Large intestine (tissue), 3 donors: ENCODE results near the gene UNC93B1. TPM values are rescaled to one million over a fixed set of nuclear protein-coding genes. Genes with fewer than 3 reads are reported as not detected.

ENCODE experiments used
- DNase-seq, 2 donors: peaks; one replicate each; pipeline versions ENCODE4 v3.0.0 to v3.0.0-alpha.2; 2013
- H3K27ac ChIP-seq: one replicate; pipeline ENCODE4 v1.5.1; 2013; ENCODE audit warnings: low read length
- H3K27me3 ChIP-seq: 2 replicates; pipeline ENCODE4 v1.6.1; 2013; ENCODE audit warnings: low read length; ENCODE audit not compliant: control insufficient read depth, insufficient read depth
- H3K36me3 ChIP-seq: 2 replicates; pipeline ENCODE4 v1.6.1; 2013; ENCODE audit warnings: low read length; ENCODE audit not compliant: control insufficient read depth, insufficient read depth
- H3K4me1 ChIP-seq: one replicate; pipeline ENCODE4 v1.6.1; 2013; ENCODE audit warnings: low read length; ENCODE audit not compliant: control insufficient read depth, insufficient read depth
- H3K4me3 ChIP-seq: one replicate; pipeline ENCODE4 v1.5.1; 2013; ENCODE audit warnings: low read length
- H3K9me3 ChIP-seq: one replicate; pipeline ENCODE4 v1.6.1; 2013; ENCODE audit warnings: mild to moderate bottlenecking, low read depth, low read length, moderate library complexity; ENCODE audit not compliant: control insufficient read depth
- WGBS: methylation state at CpG from one replicate; pipeline ENCODE4 v1.1.5; 2013; ENCODE audit warnings: low lambda C conversion rate; ENCODE audit not compliant: insufficient coverage; 5-methylcytosine and 5-hydroxymethylcytosine counted together
- polyA plus RNA-seq: library from polyadenylated mRNA; unstranded; fragments of 120-200 nt; gene quantifications from one replicate; pipeline ENCODE4 v1.2.1, GENCODE V29; 2013

Gene UNC93B1
- polyA plus RNA-seq, 1 donor, result 20.1 TPM

DNA sequence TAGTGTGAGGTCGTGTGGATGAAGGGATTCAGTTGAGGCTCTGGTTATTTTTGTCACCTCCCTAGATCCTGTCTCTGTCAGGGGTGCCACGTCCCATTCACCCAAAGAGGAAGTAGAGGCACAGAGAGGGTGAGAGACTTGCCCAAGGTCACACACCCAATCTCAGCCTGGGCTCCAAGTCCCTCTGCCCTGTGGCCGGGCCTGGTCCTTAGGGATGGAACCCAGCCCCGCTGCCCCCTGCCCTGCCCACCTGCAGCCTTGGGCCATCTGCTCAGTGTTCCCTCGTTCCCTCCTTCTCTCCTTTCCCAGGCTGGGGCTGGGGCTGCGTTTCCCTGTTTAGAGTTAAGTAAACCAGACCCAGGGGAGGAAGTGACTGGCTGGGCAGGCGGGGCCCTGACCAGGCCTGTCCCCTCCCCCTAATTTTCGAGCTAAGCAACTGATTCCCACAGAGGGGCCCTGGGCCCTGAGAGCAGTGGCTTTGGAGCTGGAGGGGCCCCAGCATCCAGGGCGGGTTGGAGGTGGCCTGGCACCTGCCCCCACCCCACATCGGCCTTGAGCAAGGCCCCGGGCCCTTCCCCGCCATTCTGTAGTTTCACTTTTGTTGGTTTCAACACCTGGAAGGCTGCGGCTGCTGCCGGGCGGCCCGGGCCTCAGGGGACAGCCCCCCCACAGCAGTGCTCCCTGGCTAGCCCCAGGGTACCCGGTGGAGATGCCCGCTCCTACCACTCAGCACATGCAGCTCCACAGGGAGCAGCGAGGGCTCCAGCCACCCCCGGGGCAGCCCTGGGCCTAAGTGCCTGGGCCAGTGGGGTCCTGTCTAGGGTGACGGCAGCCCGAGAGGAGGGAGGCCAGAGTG is 36.4 kb upstream of the UNC93B1 start:
- H3K9me3 ChIP-seq, result no peaks in the 10 kb centered on the region
- no peaks in the 10 kb centered on the region for H3K27me3 ChIP-seq
- H3K27ac ChIP-seq, result peak overlapping the region; percentile 71
- peaks cover 39% of the 10 kb centered on the region for H3K36me3 ChIP-seq
- H3K4me1 ChIP-seq, result peaks cover 38% of the 10 kb centered on the region
- H3K4me3 ChIP-seq, result peak overlapping the region; percentile 81
- DNase-seq, result peak; percentile 52 to 85
- no CpG with 5 or more reads among the region's 22 CpGs for WGBS

DNA sequence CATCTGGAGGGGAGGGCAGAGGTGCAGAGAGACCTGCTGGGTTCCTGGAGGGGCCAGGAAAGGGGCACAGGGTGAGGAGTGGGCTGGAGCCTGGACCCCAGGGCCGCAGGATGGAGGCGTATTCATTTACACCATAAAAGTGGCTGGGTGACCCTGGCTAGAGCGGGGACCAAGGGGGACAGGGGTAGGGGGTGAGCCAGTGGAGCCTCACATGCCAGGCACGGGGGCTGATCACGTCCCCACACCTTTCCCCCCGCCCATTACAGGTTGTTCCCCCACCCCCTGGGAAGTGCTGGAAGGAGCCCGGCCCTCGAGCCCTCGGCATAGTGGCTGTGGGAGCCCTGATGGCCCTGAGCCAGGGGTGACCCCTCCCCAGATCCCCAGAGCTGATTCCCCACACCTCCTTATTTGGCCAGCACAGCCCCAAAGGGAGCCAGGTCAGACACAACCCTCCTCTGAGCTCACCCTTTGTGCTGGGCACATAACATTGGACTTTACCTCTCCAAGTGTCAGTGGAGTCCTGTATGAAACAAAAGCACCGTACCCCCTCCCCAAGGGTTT is 35.7 kb upstream of the UNC93B1 start:
- Histone ChIP-seq H3K9me3 (no peaks in the 10 kb centered on the region), H3K4me3 (peak overlapping the region; percentile 81), H3K36me3 (peaks cover 32% of the 10 kb centered on the region), H3K4me1 (peaks cover 38% of the 10 kb centered on the region), H3K27ac (peak overlapping the region; percentile 71), H3K27me3 (no peaks in the 10 kb centered on the region)
- peak in 1 of 2 donors; percentile 66 for DNase-seq
- no CpG with 5 or more reads among the region's 10 CpGs for WGBS

DNA sequence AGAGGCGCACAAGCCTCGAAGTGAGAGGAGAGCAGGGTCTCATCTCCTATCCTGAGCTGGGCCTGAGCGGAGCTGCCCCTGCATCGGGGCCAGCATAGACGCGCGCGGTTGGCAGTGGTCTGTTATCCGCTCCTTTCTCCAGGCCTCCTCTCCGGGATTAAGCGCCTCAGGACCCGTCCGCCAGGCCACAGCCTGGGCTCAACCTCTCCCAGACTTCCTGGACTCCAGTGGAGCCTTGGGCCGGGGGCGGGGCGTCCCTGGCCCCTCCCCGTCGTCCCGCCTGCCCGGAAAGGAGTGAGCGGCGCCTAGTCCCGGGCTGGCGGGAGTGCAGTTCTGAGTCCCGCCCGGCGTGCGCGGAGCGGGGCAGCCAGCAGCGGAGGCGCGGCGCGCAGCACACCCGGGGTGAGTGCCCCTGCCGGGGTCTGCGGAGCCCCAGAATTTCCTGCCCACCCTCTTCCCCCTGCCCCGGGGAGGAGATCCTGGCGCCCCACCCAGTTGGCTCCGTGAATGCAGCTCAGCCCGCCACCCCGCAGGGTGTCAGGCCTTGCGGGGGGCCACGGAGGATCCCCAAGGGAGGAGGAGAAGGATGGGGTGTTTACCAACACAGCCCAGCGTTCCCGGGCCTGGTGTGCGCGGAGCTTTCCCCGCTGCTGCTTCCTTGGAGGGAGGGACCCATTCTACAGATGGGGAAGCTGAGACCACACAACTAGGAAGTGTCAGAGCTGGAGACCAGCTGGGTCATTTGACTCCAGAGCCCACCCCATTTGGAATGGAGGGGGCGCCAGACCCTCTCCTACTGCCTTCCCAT is 35.0 kb upstream of the UNC93B1 start, which contains the start of gene TCIRG1:
TSS of gene TCIRG1 (plus strand) at position 308 of the 808 bp plus-strand sequence. CDS start 2,247 bp downstream, outside the sequence.
- Histone ChIP-seq H3K4me3 (peak within 1 kb of the TSS; percentile 81), H3K4me1 (peaks cover 38% of the 10 kb centered on the region), H3K27me3 (no peaks in the 10 kb centered on the region), H3K36me3 (peaks cover 30% of the 10 kb centered on the region), H3K27ac (peak within 1 kb of the TSS; percentile 76), H3K9me3 (no peaks in the 10 kb centered on the region)
- peak; percentile 84 to 90 for DNase-seq
- WGBS, result no CpG with 5 or more reads among the region's 51 CpGs

DNA sequence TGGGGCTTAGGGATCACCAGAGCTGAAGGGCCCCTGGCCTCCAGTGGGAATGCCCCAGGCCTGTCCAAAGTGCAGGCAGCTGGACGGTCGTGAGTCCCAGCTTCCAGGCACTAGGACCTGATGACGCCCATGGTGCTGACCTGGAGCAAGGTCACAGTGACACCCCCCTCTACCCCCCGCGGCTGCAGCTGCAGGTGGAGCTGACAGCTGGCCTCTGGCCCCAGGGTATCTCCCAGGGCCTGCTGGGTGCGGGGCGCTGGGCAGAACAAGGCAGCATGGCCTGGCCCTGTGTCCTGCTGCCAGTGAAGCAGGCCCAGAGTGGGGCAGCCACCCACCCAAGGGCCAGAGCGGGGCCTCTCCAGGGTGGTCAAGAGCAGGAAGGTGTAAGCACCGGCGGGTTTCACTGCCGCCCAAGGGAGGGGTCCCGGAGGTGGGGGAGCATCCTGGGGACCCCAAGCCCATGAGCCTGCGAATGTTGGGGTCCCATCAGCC is 34.4 kb upstream of the UNC93B1 start:
- no peaks in the 10 kb centered on the region for H3K27me3 ChIP-seq
- peak overlapping the region; percentile 76 for H3K27ac ChIP-seq
- peaks cover 33% of the 10 kb centered on the region for H3K36me3 ChIP-seq
- WGBS, result no CpG with 5 or more reads among the region's 13 CpGs
- H3K9me3 ChIP-seq, result no peaks in the 10 kb centered on the region
- H3K4me3 ChIP-seq, result peak overlapping the region; percentile 81
- DNase-seq, result peak in 1 of 2 donors; percentile 64
- H3K4me1 ChIP-seq, result peaks cover 36% of the 10 kb centered on the region

DNA sequence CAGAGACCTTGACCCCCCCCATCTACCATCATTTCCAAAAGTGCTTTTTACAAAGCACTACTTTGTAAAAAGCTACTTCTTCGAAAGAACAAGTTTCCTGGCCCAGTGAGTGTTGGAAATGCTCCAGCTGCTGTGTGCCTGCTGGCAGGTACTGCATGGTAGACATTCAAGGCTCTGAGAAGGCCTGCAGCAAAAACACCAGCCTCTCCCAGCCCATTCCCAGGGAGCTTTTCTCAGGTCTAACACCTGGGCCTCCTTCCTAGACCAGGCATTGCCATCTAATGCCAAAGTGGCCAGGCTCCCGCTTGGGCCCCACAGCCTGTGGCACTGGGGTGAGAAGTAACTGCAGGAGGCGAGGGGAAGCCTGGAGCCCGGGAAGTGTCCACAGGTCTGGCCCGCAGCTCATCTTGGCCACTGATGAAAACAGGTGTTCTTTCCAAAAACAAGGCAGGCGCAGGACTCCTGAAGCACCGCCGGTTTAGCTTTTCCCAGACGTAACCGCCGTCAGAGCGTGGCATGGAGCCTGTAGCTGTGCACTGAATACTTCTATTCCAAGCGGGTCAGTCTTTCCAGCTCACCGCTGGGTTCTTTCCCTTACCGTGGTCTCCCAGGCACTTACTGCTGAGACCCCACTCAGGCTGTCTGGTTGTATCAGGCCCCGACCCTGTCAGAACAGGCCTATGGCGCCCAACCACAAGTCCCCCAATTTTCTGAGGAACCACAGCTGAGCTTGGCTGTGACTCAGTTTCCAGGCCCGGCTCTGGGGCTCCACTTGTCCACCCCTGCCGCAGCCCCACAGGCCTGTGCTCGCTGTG is 33.7 kb upstream of the UNC93B1 start:
- no peaks in the 10 kb centered on the region for H3K9me3 ChIP-seq
- peaks cover 35% of the 10 kb centered on the region for H3K36me3 ChIP-seq
- no peak for DNase-seq
- H3K4me1 ChIP-seq, result peaks cover 32% of the 10 kb centered on the region
- WGBS, result no CpG with 5 or more reads among the region's 20 CpGs
- no peaks in the 10 kb centered on the region for H3K27me3 ChIP-seq
- peak overlapping the region; percentile 76 for H3K27ac ChIP-seq
- H3K4me3 ChIP-seq, result no peak overlapping the region

DNA sequence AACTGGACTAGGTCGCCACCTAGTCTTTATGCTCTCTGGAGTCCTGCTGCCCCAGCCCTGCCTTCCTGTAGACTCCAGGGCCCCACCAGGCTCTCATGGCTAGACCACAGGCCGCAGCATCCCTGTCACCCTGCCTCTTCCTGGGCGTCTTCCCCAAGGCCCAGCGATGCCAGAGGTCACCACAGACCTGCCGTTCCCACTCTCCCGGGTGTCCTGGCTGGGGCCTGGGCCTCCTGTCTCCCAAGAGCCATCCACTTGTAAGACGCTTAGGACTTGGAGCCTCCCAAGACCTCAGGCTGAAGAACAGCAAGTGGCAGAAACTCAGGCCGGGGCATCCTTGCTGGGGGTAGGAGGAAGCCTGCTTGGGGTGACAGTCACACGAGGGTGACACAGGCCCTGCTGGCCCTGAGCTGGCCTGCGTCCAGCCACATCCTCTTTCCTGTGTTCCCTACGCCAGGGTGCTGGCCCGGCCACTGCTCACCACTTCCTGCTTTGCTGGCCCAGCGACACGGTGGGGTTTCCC is 32.9 kb upstream of the UNC93B1 start:
- H3K27me3 ChIP-seq, result no peaks in the 10 kb centered on the region
- no peak overlapping the region for H3K27ac ChIP-seq
- WGBS, result no CpG with 5 or more reads among the region's 14 CpGs
- peaks cover 35% of the 10 kb centered on the region for H3K36me3 ChIP-seq
- no peaks in the 10 kb centered on the region for H3K9me3 ChIP-seq
- H3K4me3 ChIP-seq, result no peak overlapping the region
- H3K4me1 ChIP-seq, result peaks cover 30% of the 10 kb centered on the region
- peak in 1 of 2 donors; percentile 28 for DNase-seq

DNA sequence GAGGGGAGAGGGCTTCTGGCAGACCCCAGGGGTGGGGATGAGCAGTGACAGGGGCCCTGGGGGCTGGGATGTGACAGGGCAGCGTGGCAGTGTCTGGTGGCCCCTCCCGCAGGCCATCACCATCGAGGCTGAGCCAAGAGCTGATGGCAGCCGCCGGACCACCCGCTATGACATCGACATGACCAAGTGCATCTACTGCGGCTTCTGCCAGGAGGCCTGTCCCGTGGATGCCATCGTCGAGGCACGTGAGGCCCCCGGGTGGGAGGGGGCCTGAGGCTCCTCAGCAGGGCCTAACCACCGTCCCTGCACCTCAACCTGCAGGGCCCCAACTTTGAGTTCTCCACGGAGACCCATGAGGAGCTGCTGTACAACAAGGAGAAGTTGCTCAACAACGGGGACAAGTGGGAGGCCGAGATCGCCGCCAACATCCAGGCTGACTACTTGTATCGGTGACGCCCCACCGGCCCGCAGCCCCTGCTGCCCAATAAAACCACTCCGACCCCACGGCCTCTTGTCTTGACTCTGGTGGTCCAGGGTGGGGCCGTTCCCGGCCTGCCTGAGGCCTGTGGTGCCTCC is 32.3 kb upstream of the UNC93B1 start:
- DNase-seq, result no peak
- Histone ChIP-seq H3K4me1 (peaks cover 35% of the 10 kb centered on the region), H3K27ac (no peak overlapping the region), H3K36me3 (peaks cover 32% of the 10 kb centered on the region), H3K9me3 (no peaks in the 10 kb centered on the region), H3K4me3 (no peak overlapping the region), H3K27me3 (no peaks in the 10 kb centered on the region)
- no CpG with 5 or more reads among the region's 27 CpGs for WGBS

DNA sequence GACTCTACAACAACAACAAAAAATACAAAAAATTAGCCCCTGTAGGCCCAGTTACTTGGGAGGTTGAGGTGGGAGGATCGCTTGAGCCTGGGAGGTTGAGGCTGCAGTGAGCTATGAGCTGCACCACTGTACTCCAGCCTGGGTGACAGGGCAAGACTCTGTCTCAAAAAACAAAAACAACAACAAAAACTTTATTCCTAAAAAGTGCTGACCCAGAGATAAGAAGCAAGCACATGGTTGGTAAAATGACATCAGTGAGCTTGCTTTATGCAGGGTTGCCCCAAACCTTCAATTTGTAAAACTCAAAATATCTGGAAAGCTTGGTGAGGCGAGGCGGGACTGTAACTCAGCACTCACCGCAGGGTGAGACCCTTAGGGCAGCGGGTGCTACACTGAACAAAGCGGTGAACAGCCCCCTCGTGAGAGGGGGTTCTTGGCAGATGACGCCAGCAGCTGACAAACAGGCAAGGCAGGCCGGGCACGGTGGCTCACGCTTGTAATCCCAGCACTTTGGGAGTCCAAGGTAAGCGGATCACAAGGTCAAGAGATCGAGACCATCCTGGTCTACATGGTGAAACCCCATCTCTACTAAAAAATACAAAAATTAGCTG is 31.5 kb upstream of the UNC93B1 start:
- no peaks in the 10 kb centered on the region for H3K9me3 ChIP-seq
- peaks cover 33% of the 10 kb centered on the region for H3K4me1 ChIP-seq
- peaks cover 32% of the 10 kb centered on the region for H3K36me3 ChIP-seq
- WGBS, result no CpG with 5 or more reads among the region's 13 CpGs
- no peak overlapping the region for H3K4me3 ChIP-seq
- no peaks in the 10 kb centered on the region for H3K27me3 ChIP-seq
- no peak for DNase-seq
- no peak overlapping the region for H3K27ac ChIP-seq

DNA sequence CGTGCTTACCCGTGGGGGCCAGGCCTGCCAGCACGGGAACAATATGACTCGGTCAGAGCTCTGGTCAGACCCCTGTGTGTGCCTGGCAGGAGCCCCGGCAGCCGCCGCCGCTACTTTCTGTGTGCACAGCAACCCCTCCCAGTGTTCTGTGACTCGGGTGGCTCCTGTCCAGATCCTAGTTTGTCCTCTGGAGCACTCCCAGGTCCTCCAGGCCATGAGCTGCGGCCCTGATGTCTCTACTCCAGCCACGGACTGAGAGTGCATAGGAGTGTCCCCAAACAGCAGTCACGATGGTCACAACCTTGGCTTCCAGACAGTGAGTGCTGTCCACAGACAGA is 29.8 kb upstream of the UNC93B1 start:
- no CpG with 5 or more reads among the region's 12 CpGs for WGBS
- Histone ChIP-seq H3K27ac (no peak overlapping the region), H3K4me1 (peaks cover 25% of the 10 kb centered on the region), H3K9me3 (no peaks in the 10 kb centered on the region), H3K36me3 (peaks cover 32% of the 10 kb centered on the region), H3K4me3 (no peak overlapping the region), H3K27me3 (no peaks in the 10 kb centered on the region)
- DNase-seq, result no peak
